GM12892 (cell line): ENCODE data around the gene ARL4D.

Experiments used
- POLR2A ChIP-seq: IDR thresholded peaks from 2 replicates; pipeline ENCODE4 v1.6.1; 2011; ENCODE audit warnings: low read depth, low read length, control low read depth
- POLR2AphosphoS5 ChIP-seq: IDR thresholded peaks from 2 replicates; pipeline ENCODE4 v1.6.1; 2011; ENCODE audit warnings: low read depth, low read length, control low read depth
- TAF1 ChIP-seq: IDR thresholded peaks from 2 replicates; pipeline ENCODE4 v1.6.1; 2011; ENCODE audit warnings: low read depth, mild to moderate bottlenecking, control low read depth, low read length, borderline replicate concordance

- TF ChIP-seq POLR2A (no peak), POLR2AphosphoS5 (no peak), TAF1 (no peak)
Observed at GRCh38 chr17:43381621-43382020, 17.2 kb upstream of the ARL4D start.
